ENCODE data around the gene TPCN1. TPM values are rescaled to one million over a fixed set of nuclear protein-coding genes. Genes with fewer than 3 reads are reported as not detected.

The TPCN1 gene
- total RNA-seq, 1 donor from 2014 or later, result 34.9 TPM

GRCh38 chr12:113260636-113261300 lies 39.5 kb downstream of the TPCN1 start:
- Histone ChIP-seq H3K36me3 (ENCODE audit: control insufficient read depth, insufficient read depth, low read length) (no peaks in the 10 kb centered on the region), H3K27me3 (ENCODE audit: control insufficient read depth, insufficient read depth, low read length) (no peaks in the 10 kb centered on the region), H3K4me3 (ENCODE audit: low read depth, low read length) (no peak overlapping the region)
- DNase-seq (ENCODE audit: low read depth), result no peak
- TF ChIP-seq CTCF (IDR thresholded peaks at IDR 0.05; ENCODE audit: insufficient read depth, low read length, poor library complexity, severe bottlenecking), result no peak

- TF ChIP-seq CTCF (IDR thresholded peaks at IDR 0.05; ENCODE audit: insufficient read depth, low read length, poor library complexity, severe bottlenecking), result no peak
- Histone ChIP-seq H3K27me3 (ENCODE audit: control insufficient read depth, insufficient read depth, low read length) (no peaks in the 10 kb centered on the region), H3K4me3 (ENCODE audit: low read depth, low read length) (no peak overlapping the region), H3K36me3 (ENCODE audit: control insufficient read depth, insufficient read depth, low read length) (no peaks in the 10 kb centered on the region)
- no peak for DNase-seq (ENCODE audit: low read depth)
Observed at GRCh38 chr12:113261847-113262470, 40.7 kb downstream of the TPCN1 start.

- Histone ChIP-seq H3K36me3 (ENCODE audit: control insufficient read depth, insufficient read depth, low read length) (no peaks in the 10 kb centered on the region), H3K27me3 (ENCODE audit: control insufficient read depth, insufficient read depth, low read length) (no peaks in the 10 kb centered on the region), H3K4me3 (ENCODE audit: low read depth, low read length) (no peak overlapping the region)
- TF ChIP-seq CTCF (IDR thresholded peaks at IDR 0.05; ENCODE audit: insufficient read depth, low read length, poor library complexity, severe bottlenecking), result no peak
- DNase-seq (ENCODE audit: low read depth), result no peak
Observed at GRCh38 chr12:113262710-113263109, 41.4 kb downstream of the TPCN1 start.

DNA sequence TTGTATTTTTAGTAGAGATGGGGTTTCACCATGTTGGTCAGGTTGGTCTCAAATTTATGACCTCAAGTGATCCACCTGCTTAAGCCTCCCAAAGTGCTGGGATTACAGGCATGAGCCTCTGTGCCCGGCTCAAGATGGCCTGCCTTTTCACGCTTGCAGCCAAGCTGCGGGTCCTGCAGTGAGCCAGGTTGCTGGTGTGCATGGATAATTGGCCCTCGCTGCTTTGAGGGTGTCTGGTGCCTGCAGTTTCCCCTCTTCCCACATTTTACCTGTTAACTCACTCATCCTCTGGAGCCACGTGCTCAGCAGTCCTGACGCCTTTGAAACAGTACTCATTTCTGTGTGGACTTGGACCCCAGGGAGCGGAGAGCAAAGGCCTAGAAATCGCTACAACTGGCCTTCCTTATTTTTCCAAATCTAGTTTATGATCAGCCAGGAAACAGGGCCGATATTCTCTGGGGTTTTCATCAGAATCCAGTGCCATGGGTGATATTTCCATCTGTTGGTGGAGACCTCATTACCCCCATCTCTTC lies 42.2 kb downstream of the TPCN1 start:
- Histone ChIP-seq H3K36me3 (ENCODE audit: control insufficient read depth, insufficient read depth, low read length) (no peaks in the 10 kb centered on the region), H3K4me3 (ENCODE audit: low read depth, low read length) (no peak overlapping the region), H3K27me3 (ENCODE audit: control insufficient read depth, insufficient read depth, low read length) (no peaks in the 10 kb centered on the region)
- TF ChIP-seq CTCF (IDR thresholded peaks at IDR 0.05; ENCODE audit: insufficient read depth, low read length, poor library complexity, severe bottlenecking), result no peak
- no peak for DNase-seq (ENCODE audit: low read depth)

DNA sequence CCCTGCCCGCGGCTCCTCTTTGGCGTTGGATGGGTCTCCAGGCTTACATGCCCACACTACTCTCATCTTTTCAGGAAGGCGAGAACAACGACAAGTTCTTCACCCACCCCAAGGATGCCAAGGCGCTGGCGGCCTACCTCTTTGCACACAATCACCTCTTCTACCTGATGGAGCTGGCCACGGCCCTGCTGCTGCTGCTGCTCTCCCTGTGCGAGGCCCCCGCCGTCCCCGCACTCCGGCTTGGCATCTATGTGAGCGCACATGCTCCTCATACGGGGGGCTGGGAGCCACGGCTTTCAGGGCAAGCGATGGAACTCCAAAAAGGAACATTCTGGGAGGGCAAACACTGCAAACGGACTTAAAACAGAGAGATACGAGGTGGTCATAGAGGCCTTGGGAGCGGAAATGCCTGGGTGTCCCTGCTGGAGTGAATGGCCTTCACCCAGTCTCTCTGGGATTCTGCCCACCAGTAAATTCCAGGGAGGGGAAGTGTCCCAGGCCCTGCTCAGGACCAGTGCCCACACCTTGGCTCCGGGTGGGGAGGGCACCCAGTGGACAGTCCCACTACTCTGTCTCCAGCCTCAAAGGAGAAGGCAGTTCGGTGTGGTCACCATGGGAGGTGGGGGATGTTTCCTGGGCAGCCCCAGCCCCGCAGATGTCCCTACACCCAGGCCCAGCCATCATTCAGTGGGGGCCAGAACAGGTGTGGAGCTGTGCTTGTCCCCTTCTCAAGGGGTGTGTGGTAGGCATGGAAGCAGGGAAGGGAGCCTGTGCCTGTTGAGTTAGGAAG lies 45.0 kb downstream of the TPCN1 start:
- H3K4me3 ChIP-seq (ENCODE audit: low read depth, low read length), result no peak overlapping the region
- no peak for TF ChIP-seq CTCF (IDR thresholded peaks at IDR 0.05; ENCODE audit: insufficient read depth, low read length, poor library complexity, severe bottlenecking)
- peaks cover 4% of the 10 kb centered on the region for H3K36me3 ChIP-seq (ENCODE audit: control insufficient read depth, insufficient read depth, low read length)
- DNase-seq (ENCODE audit: low read depth), result no peak
- H3K27me3 ChIP-seq (ENCODE audit: control insufficient read depth, insufficient read depth, low read length), result no peaks in the 10 kb centered on the region
